ENCODE results near the gene POMC. TPM values are rescaled to one million over a fixed set of nuclear protein-coding genes. Genes with fewer than 3 reads are reported as not detected.

POMC gene
- total and polyA plus RNA-seq, 2 of the 8 experiments (the other 6 are each of a cell fraction or from before 2014, with no cell fraction given) = 1.7 to 4.7 TPM

GRCh38 chr2:25215948-25216679, 47.7 kb upstream of the POMC start (continued):
- TF ChIP-seq YY1 (IDR thresholded peaks at IDR 0.05; ENCODE audit: low read depth, low read length) = no peak
- peak; percentile 58; the same call in 1 of the 2 replicates for TF ChIP-seq MAX (IDR thresholded peaks at IDR 0.05)
- TF ChIP-seq KDM4A (IDR thresholded peaks at IDR 0.05; ENCODE audit: low read depth, low read length, severe bottlenecking) = peak; percentile 44
- TF ChIP-seq KDM1A (IDR thresholded peaks at IDR 0.05; ENCODE audit: borderline replicate concordance, low read length) = peak; percentile 4; the same call in 1 of the 2 replicates
- peak in 1 of 2 experiments; percentile 73; a peak in 1 of 3 replicates for TF ChIP-seq POLR2A (IDR thresholded peaks at IDR 0.05; ENCODE audit: control extremely low read depth in 1 of 2, low read depth in 2 of 2, low read length in 2 of 2)
